GM19035 (cell line): ENCODE data around the gene SPDEF.

Experiments
- ATAC-seq: cut with Tn5 transposase; IDR thresholded peaks from one replicate; pipeline ENCODE4 v1.9.1; 2021; ENCODE audit not compliant: unreplicated experiment

Gene SPDEF

DNA sequence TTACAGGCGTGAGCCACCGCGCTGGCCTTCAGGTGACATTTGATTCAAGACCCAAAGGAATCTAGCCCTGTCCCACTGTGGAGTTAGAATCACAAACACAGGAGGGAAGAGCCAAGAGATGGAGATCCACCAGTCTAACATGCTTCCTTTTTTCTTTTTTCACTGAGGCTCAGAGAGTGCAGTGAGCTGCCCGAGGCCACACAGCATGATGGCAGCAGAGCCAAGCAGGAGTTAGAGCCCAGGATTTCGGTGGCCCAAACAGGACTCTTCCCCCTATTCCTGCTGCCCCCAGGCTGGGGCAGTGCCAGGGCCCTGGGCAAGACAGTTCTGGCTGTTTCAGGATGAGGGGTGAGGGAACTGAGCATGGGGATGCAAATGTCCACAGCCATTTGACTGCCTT is 8.1 kb upstream of the SPDEF start:
- ATAC-seq = no peak

DNA sequence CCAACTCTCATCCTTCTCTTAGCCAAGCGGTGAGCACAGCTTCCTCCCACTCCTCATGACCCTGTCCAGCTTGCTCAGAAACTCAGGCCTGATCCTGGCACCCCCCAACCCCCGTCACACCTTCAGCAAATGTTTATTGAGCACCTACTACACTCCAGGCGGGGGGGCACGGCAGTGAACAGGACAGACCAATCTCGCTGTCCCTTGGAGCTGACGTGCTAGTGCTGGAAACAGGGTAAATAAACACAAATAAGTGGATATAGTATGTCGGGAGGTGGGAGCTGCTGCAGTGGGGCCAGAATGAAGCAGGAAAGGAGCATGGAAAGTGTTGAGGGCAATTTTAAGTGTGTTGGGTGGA is 7.4 kb upstream of the SPDEF start:
- no peak for ATAC-seq

DNA sequence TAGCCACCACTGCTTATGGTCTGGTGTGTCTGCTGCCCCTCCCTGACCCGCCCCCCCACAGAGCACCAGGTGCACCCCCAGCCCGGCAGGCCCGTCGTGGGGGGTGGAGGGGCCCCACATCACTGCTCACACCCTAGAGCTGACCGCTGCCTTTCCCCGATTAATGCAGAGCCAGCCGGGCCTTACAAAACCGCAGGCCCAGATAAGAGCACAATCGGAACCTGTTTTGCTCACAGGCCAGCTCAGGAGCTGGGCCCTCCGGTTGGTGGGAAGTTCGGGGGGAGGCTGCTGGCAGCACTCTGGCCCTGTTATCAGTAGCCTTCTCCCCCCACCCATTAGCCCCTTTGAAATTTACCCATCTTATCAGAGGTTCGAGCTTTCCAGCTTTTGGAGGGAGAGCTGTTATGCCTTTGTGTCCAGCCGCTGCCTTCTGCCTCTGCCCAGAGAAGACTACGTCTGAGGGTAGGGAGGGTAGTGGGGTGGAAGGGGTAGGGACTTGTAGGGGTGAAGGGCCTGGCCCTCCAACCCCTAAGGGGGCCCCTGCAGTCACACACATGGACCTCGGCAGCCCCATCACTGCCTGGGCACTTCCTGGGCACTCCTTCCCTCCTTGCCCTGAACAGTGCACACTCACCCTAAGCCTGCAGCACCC is 6.9 kb upstream of the SPDEF start:
- no peak for ATAC-seq

DNA sequence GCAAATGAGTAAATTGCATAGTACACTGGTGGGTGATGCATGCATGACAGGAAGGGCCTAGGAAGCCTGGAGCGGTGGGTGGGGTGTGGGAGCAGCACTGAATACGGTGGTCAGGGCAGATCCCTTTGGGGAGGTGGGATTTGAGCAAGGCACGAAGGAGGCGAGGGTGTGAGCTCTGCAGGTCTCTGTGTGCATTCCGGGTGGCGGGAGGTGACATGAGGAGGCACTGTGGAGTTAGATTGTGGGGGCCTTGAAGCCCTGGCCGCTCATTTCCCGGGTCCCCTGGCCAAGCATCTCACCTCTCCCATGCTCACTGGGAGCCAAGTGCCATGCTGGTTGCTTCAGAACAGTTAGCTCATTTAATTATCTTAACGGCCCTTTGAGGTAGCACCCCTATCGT is 6.2 kb upstream of the SPDEF start:
- ATAC-seq = no peak

DNA sequence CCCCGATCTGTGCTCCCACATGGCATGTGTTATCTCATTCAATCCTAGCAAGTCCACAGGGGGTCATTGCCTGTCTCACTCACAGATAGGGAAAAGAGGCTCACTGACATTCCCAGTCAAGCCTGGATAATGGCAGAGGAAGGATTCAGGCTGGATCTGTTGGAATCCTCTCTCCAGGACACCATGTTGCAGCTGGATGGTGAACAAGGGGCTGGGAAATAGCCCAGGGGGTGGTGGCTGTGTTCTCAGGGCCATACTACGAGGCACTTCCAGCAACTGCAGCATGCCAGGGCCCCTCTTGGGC is 5.0 kb upstream of the SPDEF start:
- ATAC-seq = no peak

DNA sequence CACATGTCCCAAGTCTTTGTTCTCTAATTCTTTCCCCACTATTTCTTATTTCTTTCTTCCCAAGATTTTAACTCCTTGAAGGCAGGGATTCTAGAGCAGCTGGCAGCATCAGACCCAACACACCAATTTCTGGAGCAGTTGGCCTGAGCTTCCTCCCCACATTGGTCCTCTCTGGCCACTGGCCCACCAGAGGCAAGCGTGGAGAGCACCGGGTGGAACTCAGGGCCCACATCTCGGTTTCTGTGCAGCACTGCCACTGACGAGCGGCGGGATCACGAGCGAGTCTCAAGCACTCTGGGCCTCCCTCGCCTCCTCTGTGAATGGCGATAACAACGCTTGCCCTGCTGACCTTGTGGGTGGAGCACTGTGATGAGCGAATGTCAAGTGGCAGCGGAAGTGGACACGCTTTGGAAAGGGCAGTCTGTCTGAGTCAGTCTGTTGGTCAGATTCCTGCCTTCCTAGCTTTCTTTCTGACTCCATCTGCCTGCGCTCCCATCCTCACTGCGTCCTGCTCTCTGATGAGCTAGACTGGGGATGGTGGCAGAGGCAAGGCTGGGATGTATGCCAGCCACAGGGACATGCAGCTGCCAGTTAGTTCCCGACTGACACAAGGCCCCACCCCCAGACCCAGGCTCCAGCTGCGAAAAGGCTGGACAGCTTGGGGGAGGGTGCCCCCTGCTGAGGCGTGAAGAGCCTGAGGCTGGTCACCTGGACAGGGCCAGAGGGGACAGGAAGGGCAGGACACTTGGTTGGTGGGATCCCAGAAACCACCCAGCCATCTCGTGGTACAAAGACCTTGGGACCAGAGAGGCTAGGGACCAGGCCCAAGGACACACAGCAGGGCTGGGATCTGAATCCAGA is 4.5 kb upstream of the SPDEF start:
- no peak for ATAC-seq

DNA sequence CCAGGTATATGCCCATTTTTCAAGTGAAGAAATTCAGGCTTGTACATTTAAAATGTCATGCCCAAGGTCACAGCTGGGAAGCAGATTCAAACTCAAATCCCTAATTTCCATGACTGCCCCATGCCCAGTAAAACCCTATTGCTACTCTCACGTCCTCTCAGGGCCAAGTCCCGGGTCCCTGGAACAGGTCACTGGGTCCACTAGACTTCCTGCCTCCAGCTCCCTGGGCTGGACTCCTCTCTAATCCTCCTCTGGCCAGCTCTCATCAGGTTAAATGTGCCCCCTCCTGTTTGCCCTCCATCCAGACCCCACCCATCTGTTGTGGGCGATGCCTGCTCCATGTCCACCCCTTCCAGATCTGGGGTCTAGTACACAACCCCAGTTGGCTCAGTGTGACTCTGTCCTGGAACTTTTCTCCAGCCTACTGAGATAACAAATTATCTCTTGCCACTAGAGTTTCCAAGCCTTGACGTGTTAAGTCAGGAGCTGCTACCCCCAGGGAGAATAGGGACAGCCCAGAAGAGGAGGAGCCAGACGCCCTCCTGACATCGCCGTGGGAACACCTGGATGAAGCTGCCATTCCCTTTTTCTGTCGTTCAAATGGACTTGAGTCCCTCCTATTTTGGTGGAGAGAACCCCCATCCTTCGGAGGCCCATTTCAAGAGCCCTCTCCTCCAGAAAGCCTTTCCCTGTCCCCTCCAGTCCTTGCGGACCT is 3.7 kb upstream of the SPDEF start:
- no peak for ATAC-seq

DNA sequence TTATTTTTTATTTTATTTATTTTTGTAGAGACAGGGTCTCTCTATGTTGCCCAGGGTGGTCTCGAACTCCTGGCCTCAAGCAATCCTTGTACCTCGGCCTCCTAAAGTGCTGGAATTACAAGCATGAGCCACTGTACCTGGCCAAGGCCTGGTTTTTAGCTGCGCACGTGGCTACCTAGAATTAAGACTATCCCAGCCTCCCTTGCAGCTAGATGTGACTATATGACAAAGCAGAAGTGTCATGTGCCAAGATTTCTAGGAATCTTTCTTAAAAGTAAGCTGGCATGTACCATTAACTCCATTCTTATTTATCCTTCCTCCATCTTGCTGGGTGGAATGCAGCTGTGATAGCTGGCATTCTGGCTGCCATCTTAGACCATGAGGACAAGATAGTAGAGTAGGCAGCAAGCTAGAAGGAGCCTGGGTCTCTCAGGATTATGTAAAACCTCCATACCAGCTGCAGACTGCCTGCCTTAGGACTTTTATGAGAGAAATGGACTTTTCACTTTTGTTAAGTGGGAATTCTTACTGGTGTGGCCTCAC is 2.1 kb upstream of the SPDEF start:
- ATAC-seq = no peak

DNA sequence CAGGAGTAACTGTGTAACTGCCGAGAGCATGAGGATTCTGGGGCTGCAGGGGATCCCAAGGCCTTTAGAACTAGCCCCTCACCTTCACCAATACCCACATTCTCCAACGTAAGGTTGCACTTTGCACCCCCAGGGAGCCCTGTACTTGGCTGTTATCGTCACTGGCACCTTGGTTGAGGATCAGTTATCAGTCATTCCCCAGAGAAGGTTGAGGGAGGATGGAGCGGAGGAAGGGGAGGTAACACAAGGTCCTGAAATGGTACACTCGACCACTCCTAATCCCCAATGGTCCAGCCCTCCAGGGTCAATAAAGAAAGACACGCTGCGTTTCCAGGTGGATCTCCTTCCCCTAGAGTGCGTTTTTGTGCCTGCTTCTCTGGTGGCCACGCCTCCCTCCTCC is 1.1 kb upstream of the SPDEF start:
- no peak for ATAC-seq

DNA sequence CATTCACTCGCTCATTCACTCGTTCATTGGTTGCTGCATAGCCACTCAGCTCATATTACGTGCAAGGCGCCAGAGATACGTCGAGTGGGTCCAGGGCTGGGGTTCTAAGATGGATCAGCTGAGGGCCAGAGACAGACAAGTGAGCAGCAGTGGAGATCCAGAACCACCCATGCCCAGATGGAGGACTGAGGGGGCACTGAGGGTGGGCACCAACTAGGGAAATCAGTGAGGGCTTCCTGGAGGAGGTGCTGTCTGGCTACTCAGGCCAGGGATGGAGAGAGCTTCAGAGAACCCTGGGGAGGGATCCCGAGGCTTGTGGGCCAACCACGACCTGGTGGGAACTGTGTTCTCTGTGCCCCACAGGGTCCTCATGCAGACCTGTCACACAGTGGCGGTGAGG is 364 bp upstream of the SPDEF start:
- no peak for ATAC-seq

DNA sequence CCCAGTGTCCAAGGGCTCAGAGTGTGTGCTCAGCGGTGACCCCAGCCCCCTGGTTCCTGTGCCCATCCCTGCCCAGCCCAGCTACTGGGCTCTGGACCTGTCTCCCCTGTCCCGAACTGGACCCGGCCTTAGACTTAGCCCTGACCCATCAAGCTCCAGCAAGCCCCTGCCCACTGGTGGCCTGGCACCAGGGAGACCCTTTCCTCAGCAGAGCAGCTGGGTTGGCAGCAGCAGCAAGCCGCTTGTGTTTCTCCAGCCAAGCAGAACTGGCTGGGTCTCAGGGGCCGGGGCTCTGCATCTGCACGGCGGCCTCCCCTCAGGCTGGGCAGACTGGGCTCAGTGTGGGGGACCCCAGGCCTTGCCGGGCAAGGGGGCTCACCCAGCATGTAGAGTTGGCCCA is 801 bp downstream of the SPDEF start:
- no peak for ATAC-seq

DNA sequence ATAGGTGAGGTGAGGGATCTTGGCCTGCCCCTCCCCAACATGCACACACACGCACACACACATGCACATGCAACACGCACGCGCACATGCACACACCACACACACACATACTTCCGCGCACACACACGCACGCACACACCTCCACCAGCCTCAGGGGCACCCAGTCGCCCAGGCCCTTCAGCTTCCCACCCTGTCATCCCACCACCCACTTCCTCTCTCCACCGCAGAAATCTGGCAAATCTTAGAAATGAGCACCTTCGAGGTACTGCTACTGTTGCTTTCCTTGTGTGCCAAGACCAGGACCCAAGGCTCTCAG is 1.2 kb downstream of the SPDEF start:
- ATAC-seq = no peak

DNA sequence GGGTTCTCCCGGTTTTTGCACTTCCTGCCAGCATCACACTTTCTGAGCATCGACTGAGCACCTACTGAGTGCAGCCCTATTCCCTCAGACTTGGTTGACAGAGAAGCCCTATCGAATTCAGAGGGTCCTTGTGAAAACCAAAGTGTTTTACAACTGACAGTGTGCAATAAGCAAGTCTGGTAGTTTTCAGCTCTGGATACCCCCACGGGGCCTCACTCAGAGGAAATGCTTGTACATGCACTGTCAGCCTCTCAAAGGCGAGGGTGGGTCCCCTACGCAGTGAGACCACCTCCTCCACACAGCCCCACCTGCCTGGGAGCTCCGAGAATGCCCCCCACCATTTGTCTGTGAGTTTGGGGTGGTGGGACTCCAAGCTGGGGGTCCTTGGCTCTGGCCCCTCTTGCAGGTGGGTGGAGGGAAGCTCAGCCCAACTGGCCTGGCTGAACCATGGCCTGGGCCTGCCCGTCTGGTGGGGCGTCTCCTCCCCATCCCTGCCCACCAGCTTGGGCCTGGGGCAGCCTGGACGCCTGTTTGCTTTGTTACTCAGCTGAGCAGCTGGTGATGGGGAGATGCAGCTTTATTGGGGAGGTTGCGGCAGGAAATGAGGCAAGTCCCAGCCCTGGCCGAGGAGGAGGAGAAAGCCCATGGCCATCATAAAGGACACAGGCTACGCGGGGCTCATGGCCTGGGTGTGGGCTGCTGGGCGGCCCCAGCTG is 1.7 kb downstream of the SPDEF start:
- no peak for ATAC-seq

DNA sequence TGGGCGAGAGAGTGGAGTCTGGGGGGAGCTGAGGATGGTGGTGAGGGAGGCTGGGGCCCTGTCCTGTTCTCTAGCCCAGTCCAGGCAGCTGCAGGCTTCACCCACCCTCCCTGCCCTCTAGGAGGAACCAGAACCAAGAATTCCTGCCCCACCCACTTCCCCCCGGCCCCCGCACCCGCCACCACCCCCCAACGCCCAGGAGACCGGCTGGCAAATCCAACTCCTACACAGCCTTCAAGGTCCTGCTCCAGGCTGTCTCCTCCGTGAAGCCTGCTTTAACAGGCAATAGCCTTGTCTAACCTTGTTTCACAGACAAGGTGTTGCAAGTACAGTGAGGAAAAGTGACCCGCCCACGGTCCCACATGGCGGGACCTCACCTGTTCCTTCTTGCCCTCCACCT is 2.4 kb downstream of the SPDEF start:
- no peak for ATAC-seq

DNA sequence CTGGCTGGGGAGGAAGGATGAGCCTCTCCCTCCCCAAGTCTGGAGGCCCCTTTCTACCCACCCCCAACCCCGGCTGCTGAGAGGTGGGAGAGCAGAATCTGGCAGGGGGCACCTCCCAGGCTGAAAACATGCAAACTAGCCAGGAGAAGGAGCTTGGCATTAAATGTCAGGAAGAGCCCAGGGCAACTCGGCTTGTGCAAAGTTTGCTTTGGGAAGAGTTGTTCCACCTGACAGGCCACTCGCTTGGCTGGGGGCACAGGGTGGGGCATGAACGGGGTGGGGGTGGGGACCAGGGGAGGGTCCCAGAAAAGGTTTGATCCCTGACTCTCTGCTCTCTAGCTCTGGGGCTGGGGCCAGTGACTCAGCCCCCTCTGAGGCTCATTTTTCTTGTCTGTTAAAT is 3.0 kb downstream of the SPDEF start:
- ATAC-seq = no peak

DNA sequence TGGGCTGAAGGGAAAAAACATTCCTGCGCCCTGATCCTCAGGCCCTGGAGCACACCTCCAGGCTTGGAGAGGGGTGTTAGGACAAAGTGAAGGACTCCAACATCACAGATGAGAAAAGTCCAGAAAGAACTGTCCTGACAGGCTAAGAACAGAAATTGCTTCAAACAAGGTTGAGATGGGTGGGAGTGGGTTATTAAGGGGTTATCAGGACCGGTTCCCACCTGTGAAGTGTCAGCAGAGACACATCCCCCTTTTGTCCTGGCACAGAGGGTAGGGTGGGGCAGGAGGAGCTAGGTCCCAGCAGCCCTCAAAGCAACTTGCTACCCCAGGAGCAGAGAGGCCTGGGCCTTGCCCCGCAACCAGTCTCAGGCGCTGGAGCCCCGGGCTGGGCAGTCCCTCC is 3.5 kb downstream of the SPDEF start:
- ATAC-seq = no peak

DNA sequence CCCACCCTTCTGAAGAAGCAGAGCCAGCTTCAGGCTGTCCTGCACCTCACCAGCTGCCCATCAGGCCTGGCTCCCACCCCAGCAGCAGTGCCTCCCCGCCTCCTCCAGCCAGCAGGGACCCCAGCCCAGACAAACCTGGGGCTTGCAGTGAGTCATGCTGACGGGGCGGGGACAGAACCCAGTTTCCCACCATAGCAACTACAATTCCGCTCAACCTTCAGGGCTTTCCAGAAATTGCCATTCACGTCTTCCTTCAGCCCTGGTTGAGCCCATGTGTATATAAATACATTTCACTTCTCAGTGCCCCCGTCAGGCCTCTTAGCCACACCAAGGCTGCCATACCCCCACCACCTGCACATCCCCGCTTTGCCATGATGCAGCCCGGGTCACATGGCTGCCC is 4.4 kb downstream of the SPDEF start:
- no peak for ATAC-seq

DNA sequence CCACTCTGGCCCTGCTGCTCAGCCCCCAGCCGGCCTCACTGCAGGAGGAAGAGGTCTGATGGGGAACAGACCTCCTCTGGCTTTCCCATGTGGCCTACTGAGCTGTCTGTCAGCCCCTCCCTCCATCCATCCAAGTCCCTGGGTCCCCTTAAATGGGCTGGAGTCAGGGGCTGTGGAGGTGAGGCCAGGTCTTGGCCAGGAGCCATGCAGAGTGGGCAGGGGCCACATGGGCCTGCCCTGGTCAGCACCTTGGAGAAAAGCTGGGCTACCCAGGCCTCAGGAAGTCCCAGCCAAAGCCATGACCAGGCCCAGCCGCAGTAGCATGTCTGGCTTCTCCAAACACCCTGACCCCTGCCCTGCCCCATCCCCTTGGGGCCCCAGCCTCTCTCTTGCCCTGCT is 6.3 kb downstream of the SPDEF start:
- ATAC-seq = no peak

DNA sequence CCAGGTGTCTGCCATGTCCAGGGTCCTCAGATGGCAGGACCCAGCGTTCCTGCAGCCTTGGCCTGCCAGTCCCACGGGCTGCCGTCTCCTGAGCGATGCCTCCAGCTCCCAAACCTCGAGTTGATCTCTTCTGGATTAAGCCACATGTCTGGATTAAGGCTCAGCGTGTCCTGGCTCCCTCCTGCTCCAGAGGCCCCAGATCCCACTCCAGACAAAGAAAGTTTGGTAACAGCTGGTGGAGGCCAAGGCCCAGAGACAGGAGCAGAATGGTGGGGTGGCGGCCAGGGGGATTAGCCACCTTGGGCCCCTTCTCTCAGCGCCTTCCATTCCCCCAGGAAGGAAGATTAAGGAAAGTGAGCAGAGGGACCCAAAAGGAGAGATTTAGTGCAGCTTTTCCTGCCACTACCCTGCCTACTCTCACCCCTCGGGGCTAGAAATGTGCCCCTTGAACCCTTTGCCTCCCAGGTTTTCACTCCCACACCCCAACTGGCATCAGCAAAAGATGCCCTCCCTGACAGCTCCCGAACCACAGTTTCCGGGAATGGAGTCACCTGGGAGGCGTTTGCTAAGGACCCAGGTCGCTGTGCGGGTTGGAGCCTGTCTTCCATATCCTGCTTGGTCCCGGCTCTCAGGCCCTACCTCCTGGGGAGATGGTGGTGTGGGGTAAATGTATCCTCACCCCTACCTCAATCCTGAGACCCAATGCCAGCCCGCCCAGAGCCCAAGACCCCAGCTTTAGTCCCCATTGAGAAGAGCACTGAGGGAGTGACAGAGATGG is 6.9 kb downstream of the SPDEF start:
- ATAC-seq = no peak

DNA sequence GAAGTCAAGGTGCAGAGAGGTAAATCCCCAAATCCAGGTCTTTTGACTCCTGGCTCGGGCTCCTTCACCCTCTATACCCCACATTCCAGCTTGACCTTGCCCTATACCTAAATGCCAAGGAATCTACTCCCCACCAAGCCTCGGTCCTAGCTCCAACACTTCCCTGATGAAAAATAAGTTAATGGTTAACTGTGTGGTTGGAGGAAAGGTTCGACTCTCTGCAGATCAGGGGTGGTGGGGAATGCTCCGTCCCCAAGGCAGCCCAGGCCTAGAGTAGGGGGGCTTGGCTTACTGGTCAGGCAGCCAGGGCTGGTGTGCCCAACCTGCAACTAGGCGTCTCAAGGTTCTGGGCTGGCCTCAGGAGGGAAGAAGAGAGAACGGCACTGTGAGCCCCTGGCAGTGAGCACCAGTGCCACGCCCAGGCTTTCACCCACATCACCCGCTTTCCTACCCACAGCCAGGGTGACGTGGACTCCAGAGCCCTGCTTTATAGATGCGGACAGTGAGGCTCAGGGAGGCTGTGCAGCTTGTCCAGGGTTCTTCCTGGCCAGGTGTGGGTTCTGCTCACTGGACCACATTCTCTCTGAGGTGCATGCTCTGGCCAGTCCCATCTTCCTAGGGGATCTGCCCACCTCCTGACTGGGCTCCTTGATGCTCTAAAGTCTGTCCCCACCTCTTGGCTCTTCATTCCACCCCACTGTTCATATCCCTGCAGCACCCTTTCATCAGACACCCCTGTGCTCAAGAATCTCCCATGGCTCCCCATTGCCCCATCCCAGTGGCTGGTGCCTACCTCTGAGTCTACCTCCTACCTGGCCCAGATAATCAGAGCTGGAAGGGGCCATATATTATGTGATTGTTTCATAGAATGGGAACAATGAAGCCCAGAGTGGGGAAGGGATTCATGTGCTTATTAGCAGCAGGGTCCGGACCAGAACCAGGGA is 8.2 kb downstream of the SPDEF start:
- no peak for ATAC-seq
